GM10847 (cell line): ENCODE measurements around the gene SLITRK1.

Experiments used
- POLR2A ChIP-seq: IDR thresholded peaks from 2 replicates; pipeline ENCODE4 v1.6.1; 2011; ENCODE audit not compliant: insufficient read length; ENCODE audit errors: extremely low read depth

SLITRK1 gene

DNA sequence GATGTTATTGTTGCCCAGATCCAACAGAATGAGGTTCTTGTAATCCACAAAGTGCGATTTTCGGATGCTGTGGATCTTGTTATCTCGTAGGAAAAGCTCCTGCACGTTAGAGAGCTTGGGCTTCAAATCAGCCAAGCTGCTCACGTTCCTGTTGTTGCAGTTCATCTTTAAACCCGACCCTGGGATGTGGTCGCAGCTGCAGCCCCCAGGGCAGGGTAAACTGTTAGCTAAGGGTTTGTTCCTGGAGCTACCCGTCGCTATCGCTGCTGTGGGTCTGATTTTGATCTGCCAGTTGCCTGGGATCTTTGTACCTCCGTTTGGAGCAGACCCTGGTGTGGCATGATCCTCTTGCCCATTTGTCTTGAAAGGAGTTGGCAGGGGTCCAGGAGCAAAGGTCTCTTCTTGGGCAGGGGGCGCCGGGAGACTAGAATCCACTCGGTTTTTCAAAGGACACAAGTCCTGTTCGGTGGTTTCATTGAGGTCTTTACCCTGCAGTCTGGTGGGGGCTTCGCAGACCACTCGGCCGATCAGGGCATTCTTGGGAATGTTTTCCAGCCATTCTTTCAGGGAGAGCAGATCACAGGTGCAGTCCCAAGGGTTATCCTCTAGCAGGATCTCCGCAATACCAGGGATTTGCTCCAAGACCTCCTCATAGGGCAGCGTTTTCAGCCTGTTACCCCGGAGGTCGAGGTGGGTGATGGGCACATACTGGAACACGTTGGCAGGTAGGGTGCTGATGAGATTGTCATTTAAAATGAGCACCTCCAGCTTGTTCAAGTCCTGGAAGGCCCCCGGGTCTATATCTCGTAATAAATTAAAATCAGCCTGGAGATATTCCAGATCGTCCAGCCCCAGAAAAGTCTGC lies 1.8 kb downstream of the SLITRK1 start:
- no peak for TF ChIP-seq POLR2A

DNA sequence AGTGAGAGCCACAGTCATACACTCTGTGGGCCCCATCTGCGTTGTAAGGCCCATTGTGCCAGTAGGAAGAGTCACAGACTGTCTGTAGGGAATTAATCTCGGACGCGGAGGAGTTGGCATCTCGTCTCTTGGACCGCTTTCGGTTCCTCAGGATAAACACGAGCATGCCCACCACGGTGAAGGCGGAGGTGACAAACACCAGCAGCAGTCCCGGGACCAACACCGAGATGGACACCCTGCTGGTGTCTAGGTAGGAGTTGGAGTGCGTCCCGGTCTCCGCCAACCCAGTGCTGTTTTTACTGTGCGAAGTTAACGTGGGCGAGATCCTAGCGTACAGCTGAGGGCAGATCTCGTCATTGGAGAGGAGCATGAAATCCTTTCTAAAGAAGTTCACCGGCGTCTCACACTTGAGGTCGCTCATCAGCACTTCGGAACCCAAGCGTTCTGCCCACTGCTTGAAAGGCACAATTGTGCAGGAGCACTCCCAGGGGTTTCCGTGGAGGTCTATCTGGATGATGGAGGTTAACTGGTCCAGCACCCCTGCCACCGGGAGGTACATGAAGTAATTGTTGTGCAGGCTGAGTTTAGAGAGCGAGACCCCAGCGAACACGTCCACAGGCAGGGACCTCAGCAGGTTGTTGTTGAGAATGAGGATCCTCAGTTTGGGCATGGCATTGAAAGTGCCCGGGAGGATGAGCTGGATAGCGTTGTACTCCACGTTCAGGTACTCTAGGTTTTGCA lies 2.7 kb downstream of the SLITRK1 start:
- TF ChIP-seq POLR2A = no peak

DNA sequence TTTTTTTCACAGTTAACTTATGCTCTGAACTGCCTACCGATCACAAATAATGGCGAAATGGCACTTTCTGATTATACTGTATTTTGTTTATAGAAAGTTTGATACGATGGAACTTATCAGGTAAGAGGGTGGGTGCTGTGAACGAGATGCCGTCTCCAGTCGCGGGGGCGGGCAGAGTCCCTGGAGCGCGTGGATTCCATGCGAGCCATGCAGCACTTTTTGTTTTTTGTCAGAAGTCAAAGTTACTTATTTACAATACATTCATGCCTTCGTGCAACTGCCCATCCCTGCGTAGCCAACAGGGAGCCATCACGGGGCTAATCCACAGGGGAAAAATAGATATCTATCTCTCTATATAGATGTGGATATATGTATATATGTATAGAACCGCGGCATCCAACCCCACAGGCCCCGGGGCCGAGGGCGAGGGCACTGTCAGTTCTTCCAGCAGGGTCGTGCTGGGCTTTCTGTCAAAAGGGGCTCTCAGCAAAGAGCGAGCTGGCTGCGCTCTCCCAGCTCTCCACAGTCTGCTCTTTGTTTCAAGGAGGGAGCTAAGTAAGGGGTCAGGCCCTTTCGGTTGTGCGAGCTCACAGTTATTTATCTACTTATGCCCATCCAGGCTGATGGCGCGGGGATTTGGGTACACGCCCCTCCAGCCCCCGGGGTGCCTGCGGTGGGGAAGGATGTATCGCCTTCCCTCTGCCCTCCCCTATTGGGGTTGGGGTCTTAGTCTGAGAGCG lies 3.4 kb downstream of the SLITRK1 start:
- no peak for TF ChIP-seq POLR2A

DNA sequence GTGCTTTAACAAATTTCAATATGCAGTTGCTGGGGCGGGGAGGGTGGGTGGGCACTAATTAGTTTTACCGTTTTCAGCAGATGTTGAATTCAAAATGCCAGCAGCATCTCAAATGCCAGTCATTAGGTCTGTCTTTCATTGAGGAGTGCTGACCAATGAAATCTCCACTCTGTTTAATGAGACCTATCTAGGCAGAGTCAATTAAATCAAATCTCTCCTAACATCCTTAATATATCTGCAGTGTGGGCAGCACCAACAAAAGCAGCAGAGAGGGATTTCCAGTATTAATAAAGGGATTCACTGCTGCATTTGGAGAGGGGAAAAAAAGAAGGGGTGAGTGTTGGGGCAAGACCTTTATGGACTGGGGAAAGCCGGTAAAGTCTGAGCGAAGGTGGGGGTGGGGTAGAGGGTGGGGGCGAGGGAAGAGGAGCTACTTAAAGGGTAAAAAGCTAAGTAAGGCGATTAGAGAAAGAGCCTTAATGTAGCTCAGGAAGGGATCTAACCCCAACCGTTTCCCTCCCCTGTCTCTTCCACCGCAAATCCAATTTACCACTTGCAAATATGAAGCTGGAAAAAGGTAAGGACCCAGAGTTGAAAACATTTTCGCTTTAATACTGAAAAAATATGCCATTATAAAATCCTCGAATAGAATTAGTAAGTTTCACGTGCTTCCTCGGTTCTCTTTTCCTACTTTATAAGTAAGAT lies 4.5 kb downstream of the SLITRK1 start:
- no peak for TF ChIP-seq POLR2A

DNA sequence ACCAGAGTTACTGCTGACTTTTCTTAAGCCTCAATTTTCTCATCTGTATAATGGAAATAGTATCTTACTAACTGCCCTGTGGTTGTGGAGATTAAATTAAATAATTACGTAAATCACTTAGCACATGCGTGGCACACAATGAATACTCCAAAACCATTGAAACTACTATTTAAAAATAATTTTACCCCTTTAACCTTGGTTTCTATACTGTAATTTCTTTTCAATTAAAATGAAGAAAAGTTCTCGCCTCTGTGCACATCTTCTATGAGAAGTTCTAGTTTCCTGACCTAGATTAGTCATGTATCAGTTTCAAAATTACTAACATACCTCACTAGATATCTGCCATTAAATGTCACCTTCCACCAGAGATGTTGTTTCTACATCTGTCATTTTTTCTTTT lies 5.7 kb downstream of the SLITRK1 start:
- no peak for TF ChIP-seq POLR2A

DNA sequence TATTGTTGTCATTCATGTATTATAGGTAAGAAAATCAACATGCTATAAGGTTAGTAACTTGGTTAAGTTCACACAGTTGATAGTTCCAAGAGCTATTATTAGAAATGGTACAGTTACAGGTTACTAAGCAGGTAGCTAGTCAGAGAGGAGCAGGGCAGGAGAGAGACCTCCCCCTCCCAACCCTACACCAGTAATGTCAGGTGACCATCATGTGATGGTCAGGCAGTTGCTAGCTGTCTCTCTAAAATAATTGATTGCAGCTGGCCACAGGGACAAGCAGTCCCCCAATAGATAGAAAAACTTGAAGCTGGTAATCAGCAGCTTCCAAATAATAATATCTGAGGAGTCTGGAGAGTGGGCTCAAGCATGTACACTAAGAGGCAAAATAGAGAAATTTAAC lies 14.6 kb downstream of the SLITRK1 start:
- TF ChIP-seq POLR2A = no peak

DNA sequence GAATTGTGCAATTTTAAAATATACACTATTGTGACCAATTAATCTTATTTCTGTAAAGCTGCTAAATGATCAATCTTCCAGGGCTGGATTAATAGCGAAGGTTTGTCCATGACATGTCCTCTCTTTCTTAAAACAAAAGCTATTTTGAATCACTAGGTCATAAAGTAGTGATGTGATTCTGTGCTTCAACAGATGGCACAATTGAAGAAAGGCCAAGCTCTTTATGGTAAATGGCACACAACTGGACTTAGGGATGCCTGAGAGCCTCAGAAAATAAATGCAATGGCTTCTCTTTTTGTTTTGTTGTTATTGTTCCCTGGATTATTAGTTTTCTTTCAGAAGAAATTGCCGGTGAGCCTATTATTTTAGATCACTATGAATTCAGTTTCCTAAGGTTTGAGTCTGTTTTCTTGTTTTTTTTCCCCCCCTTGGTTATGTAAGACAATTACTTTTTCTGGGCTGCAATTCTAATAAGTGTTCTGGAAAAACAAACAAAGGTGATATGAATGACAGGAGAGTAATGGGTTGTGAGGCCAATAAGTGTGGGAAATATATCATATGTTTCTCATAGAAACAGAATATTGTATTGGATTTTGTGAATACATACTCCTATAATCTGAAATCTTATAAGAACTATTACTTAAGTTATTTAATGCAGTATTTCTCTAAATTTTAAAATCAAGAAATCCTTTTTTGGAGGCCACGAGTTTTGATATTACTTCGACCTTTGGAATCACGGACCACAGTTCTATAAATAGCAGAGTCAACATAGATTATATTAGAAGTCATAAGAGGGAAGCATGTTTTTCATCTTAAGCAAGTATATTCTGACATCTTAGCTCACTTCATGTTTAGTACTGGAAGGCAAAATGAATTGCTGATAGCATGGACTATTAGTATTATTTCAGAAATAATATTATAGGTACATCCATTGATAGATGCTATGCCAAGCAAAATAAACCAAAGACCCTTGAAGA lies 16.8 kb downstream of the SLITRK1 start:
- TF ChIP-seq POLR2A = no peak

DNA sequence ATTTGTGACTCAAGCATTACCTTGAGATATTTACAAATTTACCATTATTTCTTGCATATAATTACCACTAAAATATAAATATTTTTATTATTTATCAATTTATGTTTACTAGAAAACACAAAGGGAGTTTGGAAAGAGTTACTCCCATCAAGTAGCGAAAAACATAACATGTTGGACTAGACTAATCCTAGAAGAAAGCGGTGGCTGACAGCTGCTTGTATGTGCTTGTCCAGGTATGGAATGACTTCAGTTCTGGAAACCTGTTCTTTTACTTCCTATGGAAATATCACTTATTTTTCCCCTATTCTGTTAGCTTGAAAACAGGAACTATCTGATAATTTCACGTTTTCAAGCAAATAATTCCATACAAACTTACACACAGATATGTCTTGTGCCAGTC lies 28.5 kb downstream of the SLITRK1 start:
- TF ChIP-seq POLR2A = no peak

DNA sequence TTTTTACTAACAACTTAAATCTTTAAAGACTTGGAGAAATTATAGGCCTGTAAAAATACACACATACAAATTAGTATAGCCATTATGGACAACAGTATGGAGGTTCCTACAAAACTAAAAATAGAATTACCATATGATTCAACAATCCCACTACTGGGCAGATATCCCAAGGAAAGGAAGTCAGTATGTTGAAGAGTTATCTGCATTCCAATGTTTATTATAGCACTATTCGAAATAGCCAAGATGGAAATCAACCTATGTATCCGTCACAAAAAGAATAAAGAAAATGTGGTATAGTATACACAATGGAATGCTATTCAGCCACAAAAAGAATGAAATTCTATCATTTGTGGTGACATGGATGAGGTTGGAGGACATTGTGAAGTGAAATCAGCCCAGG lies 37.2 kb downstream of the SLITRK1 start:
- TF ChIP-seq POLR2A = no peak

DNA sequence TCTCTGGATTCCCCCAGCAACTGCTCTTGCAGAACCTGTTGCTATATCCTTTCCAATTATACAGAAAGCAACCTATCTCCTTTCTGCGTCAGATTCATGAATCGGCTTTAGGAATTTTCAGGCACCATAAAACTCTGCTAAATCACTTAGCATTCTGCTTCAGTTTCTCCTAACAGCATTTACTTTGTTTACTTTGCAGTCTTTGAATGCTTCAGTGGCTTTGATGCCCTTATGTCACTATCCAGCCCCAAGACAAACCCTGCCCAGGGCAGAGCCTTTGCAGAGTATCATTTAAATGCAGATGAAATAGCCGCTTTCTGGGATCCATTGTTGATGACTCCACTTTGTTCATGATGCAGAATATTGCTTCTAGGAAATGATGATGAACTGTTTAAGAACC lies 43.1 kb downstream of the SLITRK1 start:
- no peak for TF ChIP-seq POLR2A

DNA sequence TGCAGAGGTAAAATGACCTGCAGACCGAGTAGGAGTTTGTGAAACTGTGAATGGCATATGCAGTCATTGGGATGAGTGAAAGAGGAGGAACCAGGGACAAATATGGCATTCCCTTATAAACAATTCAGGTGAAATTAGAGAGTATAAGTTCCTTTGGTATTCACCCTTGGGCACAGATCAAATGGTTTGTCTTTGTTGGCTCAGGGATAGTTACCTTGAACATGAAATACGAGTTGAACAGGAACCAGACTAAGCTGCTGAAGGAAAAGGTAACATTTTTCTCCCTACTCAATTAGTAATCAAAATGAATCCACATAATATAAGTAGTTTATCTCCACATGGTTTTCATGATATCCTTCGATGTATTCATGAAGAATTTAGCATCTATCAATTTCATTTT lies 50.5 kb downstream of the SLITRK1 start:
- TF ChIP-seq POLR2A = no peak

DNA sequence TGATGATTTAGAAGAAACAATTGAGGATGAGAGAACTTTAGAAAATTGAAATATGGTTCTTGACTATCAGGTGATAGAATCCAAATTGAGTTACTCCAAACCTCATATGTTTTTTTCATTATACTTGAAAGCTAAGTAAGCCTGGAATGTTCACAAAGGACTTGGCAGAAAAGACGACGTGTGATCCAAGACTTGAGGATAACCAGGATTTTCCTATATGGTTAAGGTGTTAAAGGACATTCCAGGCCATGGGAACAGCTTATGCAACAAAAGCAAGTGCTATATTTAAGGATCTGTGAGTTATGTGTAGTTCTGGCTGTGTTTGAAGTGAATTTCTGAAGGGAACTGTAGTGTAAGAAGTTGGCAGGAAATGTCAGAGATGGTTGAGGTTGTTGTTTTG lies 52.5 kb downstream of the SLITRK1 start:
- TF ChIP-seq POLR2A = no peak

DNA sequence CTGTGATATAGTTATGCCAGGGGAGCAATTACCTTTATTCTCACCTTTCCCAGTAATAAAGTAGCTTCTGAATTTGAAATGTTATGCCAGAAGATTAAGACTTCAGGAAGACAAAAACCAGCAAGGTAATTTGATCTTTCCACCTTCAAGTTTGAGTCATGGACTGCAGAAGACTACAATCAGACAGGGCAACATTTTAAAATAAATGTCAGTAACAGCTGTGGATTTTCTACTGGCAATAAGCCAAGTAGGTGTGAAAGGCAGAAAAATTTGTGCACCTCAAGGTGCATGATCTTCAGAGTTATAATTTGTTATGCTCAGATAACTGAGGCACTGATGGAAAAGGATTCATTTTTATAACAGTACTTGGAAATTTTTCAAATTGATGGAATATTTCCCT lies 54.9 kb downstream of the SLITRK1 start:
- no peak for TF ChIP-seq POLR2A
